Brain microvascular endothelial cell (primary cell): ENCODE measurements around the gene EMB.
"Not testable (repeated sequence)": the region's sequence is repeated elsewhere in the genome, so short reads cannot be mapped to it uniquely, and the experiment has no call there.

Experiments
- DNase-seq: peaks from one replicate; pipeline ENCODE4 v3.0.0-alpha.2; 2020
- H3K27ac ChIP-seq: fragments of 250-450 bp; sonication (Bioruptor Pico); 2 replicates; pipeline ENCODE4 v1.5.1; 2020; ENCODE audit warnings: mild to moderate bottlenecking, moderate library complexity
- H3K27me3 ChIP-seq: fragments of 250-450 bp; sonication (Bioruptor Pico); replicated peaks from 2 replicates; pipeline ENCODE4 v1.5.1; 2020; ENCODE audit warnings: mild to moderate bottlenecking
- H3K36me3 ChIP-seq: fragments of 250-450 bp; sonication (Bioruptor Pico); replicated peaks from 2 replicates; pipeline ENCODE4 v1.5.1; 2020; ENCODE audit warnings: mild to moderate bottlenecking
- H3K4me3 ChIP-seq: 2 replicates; pipeline ENCODE4 v1.5.1; 2011; ENCODE audit warnings: low read depth, mild to moderate bottlenecking, control low read depth, low read length, moderate library complexity
- CTCF ChIP-seq: IDR thresholded peaks from 2 replicates; pipeline ENCODE4 v1.5.1; 2011; ENCODE audit warnings: low read depth, mild to moderate bottlenecking, moderate library complexity, low read length, control low read depth, inconsistent platforms; ENCODE audit errors: missing control alignments
- in situ Hi-C: cut with HindIII; loops from 2 replicates; pipeline ENCODE4 v1.10.0; 2017; ENCODE audit warnings: low sequenced_read_pairs, low pct_ligation_motif_present

Gene EMB

GRCh38 chr5:50435168-50435567 lies 5.9 kb downstream of the EMB start:
- Histone ChIP-seq H3K27me3 (no peaks in the 10 kb centered on the region), H3K36me3 (no peaks in the 10 kb centered on the region), H3K27ac (no peak overlapping the region), H3K4me3 (no peak overlapping the region)
- no peak for TF ChIP-seq CTCF
- in situ Hi-C loops: no loop called here
- DNase-seq: no peak

GRCh38 chr5:50431133-50431904 lies 9.8 kb downstream of the EMB start:
- H3K27ac ChIP-seq: not testable (repeated sequence)

GRCh38 chr5:50423100-50423799 lies 17.8 kb downstream of the EMB start:
- H3K27ac ChIP-seq, in situ Hi-C loops, H3K36me3 ChIP-seq, DNase-seq, H3K27me3 ChIP-seq, H3K4me3 ChIP-seq: not testable (repeated sequence)

More at GRCh38 chr5:50431133-50431904, 9.8 kb downstream of the EMB start:
- in situ Hi-C loops, DNase-seq, H3K36me3 ChIP-seq, H3K27me3 ChIP-seq, H3K4me3 ChIP-seq: not testable (repeated sequence)

GRCh38 chr5:50421184-50421950 lies 19.7 kb downstream of the EMB start:
- H3K4me3 ChIP-seq: not testable (repeated sequence)

GRCh38 chr5:50420343-50420935 lies 20.6 kb downstream of the EMB start:
- Histone ChIP-seq H3K36me3 (no peaks in the 10 kb centered on the region), H3K27me3 (no peaks in the 10 kb centered on the region), H3K4me3 (no peak overlapping the region), H3K27ac (no peak overlapping the region)
- TF ChIP-seq CTCF: no peak
- in situ Hi-C loops: no loop called here
- DNase-seq: no peak

More at GRCh38 chr5:50421184-50421950, 19.7 kb downstream of the EMB start:
- H3K36me3 ChIP-seq, H3K27me3 ChIP-seq, DNase-seq, in situ Hi-C loops, H3K27ac ChIP-seq: not testable (repeated sequence)

GRCh38 chr5:50419656-50420055 lies 21.4 kb downstream of the EMB start:
- H3K27ac ChIP-seq, H3K27me3 ChIP-seq, in situ Hi-C loops, DNase-seq, H3K36me3 ChIP-seq, H3K4me3 ChIP-seq: not testable (repeated sequence)

- H3K27ac ChIP-seq, H3K36me3 ChIP-seq, H3K27me3 ChIP-seq, in situ Hi-C loops, DNase-seq, H3K4me3 ChIP-seq: not testable (repeated sequence)
These were observed 24.5 kb downstream of the EMB start for GRCh38 chr5:50416637-50417036.

- Histone ChIP-seq H3K4me3 (no peak overlapping the region), H3K27me3 (no peaks in the 10 kb centered on the region), H3K27ac (no peak overlapping the region), H3K36me3 (no peaks in the 10 kb centered on the region)
- no peak for DNase-seq
- in situ Hi-C loops: no loop called here
- no peak for TF ChIP-seq CTCF
These were observed 25.2 kb downstream of the EMB start for GRCh38 chr5:50415912-50416311.

- in situ Hi-C loops, H3K27me3 ChIP-seq, H3K4me3 ChIP-seq, DNase-seq, H3K27ac ChIP-seq, H3K36me3 ChIP-seq: not testable (repeated sequence)
These were observed 30.2 kb downstream of the EMB start for GRCh38 chr5:50410932-50411331.
